Small intestine (tissue), 7 donors: Measurements from ENCODE around the gene UNKL. TPM values are rescaled to one million over a fixed set of nuclear protein-coding genes. Genes with fewer than 3 reads are reported as not detected.

Experiments
- DNase-seq, 2 donors: peaks; one replicate each; pipeline versions ENCODE4 v3.0.0 to v3.0.0-alpha.2; 2013
- FAIRE-seq: peaks from 2 replicates; lab custom pipeline; 2012; peaks lifted over from hg19 to GRCh38; lab: Jason Lieb, UNC
- H3K27ac ChIP-seq, 3 donors: one replicate each; pipeline ENCODE4 v1.5.1; 2013; ENCODE audit warnings: low read length in 2 of 3, mild to moderate bottlenecking in 2 of 3, control low read depth in 1 of 3, inconsistent platforms in 1 of 3, low read depth in 1 of 3, moderate library complexity in 1 of 3
- H3K27me3 ChIP-seq, 3 donors: one replicate each; pipeline ENCODE4 v1.6.1; 2013; ENCODE audit warnings: low read length in 3 of 3, inconsistent platforms in 1 of 3; ENCODE audit not compliant: control insufficient read depth in 3 of 3, insufficient read depth in 3 of 3
- H3K36me3 ChIP-seq, 3 donors: one replicate each; pipeline ENCODE4 v1.6.1; 2013; ENCODE audit warnings: low read length in 3 of 3, inconsistent platforms in 1 of 3, low read depth in 1 of 3, mild to moderate bottlenecking in 1 of 3, moderate library complexity in 1 of 3; ENCODE audit not compliant: control insufficient read depth in 3 of 3, insufficient read depth in 2 of 3
- H3K4me1 ChIP-seq, 3 donors: one replicate each; pipeline ENCODE4 v1.6.1; 2013; ENCODE audit warnings: low read length in 2 of 3, inconsistent platforms in 1 of 3, low read depth in 1 of 3, mild to moderate bottlenecking in 1 of 3, moderate library complexity in 1 of 3; ENCODE audit not compliant: control insufficient read depth in 3 of 3, insufficient read depth in 2 of 3
- H3K4me3 ChIP-seq, 3 donors: one replicate each; pipeline ENCODE4 v1.5.1; 2013; ENCODE audit warnings: low read length in 3 of 3, control low read depth in 1 of 3, inconsistent platforms in 1 of 3, low read depth in 1 of 3, mild to moderate bottlenecking in 1 of 3, moderate library complexity in 1 of 3
- H3K9me3 ChIP-seq, 2 donors: one replicate each; pipeline ENCODE4 v1.6.1; 2013; ENCODE audit warnings: low read depth in 1 of 2, low read length in 1 of 2; ENCODE audit not compliant: control insufficient read depth in 2 of 2, insufficient read depth in 1 of 2
- WGBS, 3 donors: extraction: QIAGEN DNeasy Blood & Tissue Kit; methylation state at CpG; one replicate each; pipeline ENCODE4 v1.1.7; 2013; 5-methylcytosine and 5-hydroxymethylcytosine counted together
- polyA plus RNA-seq, 4 donors: library from polyadenylated mRNA; stranded (reverse) in 3 of 4; unstranded in 1 of 4; fragments of 200-250 nt in 3 of 4; fragments of 120-200 nt in 1 of 4; gene quantifications; one replicate each; pipeline versions ENCODE4 v1.2.1 to v1.2.3, GENCODE V29; 2013
- donor health status: healthy with polysubstance abuse.
- donor health status: control.
- donor health status: control.
- donor health status: Bipolar disorder and iron deficiency.
- donor health status: healthy.

The UNKL gene
- polyA plus RNA-seq, 4 donors = 1.9 to 21.1 (median 4.6) TPM

GRCh38 chr16:1325673-1326371 is 88.7 kb downstream of the UNKL start:
- FAIRE-seq (no peak), DNase-seq (no peak)
- peaks cover 3 to 9% of the 10 kb centered on the region in 2 donors for H3K9me3 ChIP-seq
- H3K36me3 ChIP-seq = peaks cover 0 to 61% (median 8%) of the 10 kb centered on the region in 3 donors
- peaks cover 0 to 4% (median 0%) of the 10 kb centered on the region in 3 donors for H3K27me3 ChIP-seq
- H3K4me3 ChIP-seq = no peak overlapping the region
- 63 to 71% (median 67%) methylated on average over 19 to 20 of the region's 20 CpGs for WGBS, 3 donors
- H3K27ac ChIP-seq = no peak overlapping the region
- no peaks in the 10 kb centered on the region for H3K4me1 ChIP-seq

- FAIRE-seq (no peak), DNase-seq (no peak)
- Histone ChIP-seq H3K36me3 (peaks cover 0 to 67% (median 11%) of the 10 kb centered on the region in 3 donors), H3K27ac (no peak overlapping the region), H3K4me1 (no peaks in the 10 kb centered on the region), H3K4me3 (no peak overlapping the region), H3K9me3 (peaks cover 0 to 5% of the 10 kb centered on the region in 2 donors), H3K27me3 (no peaks in the 10 kb centered on the region)
- WGBS, 3 donors = 84 to 90% (median 85%) methylated on average over 15 of the region's 15 CpGs
These were observed 89.2 kb downstream of the UNKL start for GRCh38 chr16:1325261-1325660.

- Histone ChIP-seq H3K9me3 (no peaks in the 10 kb centered on the region), H3K27ac (no peak overlapping the region), H3K36me3 (peaks cover 5 to 76% (median 11%) of the 10 kb centered on the region in 3 donors), H3K4me1 (no peaks in the 10 kb centered on the region), H3K27me3 (no peaks in the 10 kb centered on the region), H3K4me3 (no peak overlapping the region)
- DNase-seq (no peak), FAIRE-seq (no peak)
- 85 to 89% (median 85%) methylated on average over 21 to 22 of the region's 22 CpGs for WGBS, 3 donors
These were observed 90.1 kb downstream of the UNKL start for GRCh38 chr16:1324286-1324826.

GRCh38 chr16:1323296-1324239 is 90.9 kb downstream of the UNKL start:
- 86 to 87% (median 87%) methylated on average over 34 to 35 of the region's 35 CpGs for WGBS, 3 donors
- Histone ChIP-seq H3K4me3 (no peak overlapping the region), H3K36me3 (peaks cover 9 to 84% (median 11%) of the 10 kb centered on the region in 3 donors)

GRCh38 chr16:1322407-1322806 is 92.1 kb downstream of the UNKL start:
- DNase-seq (no peak), FAIRE-seq (no peak)
- peaks cover 12 to 91% (median 20%) of the 10 kb centered on the region in 3 donors for H3K36me3 ChIP-seq
- H3K27ac ChIP-seq = no peak overlapping the region
- 95 to 100% (median 97%) methylated on average over 7 to 8 of the region's 8 CpGs for whole genome bisulfite sequencing, 3 donors
- no peaks in the 10 kb centered on the region for H3K9me3 ChIP-seq
- no peaks in the 10 kb centered on the region for H3K4me1 ChIP-seq
- H3K27me3 ChIP-seq = no peaks in the 10 kb centered on the region
- H3K4me3 ChIP-seq = no peak overlapping the region

More at GRCh38 chr16:1323296-1324239, 90.9 kb downstream of the UNKL start:
- DNase-seq (no peak), FAIRE-seq (no peak)
- H3K4me1 ChIP-seq = no peaks in the 10 kb centered on the region
- H3K27ac ChIP-seq = no peak overlapping the region
- H3K9me3 ChIP-seq = no peaks in the 10 kb centered on the region
- H3K27me3 ChIP-seq = no peaks in the 10 kb centered on the region

- 82 to 89% (median 86%) methylated on average over 21 to 22 of the region's 22 CpGs for WGBS, 3 donors
- Histone ChIP-seq H3K4me3 (no peak overlapping the region), H3K36me3 (peaks cover 14 to 97% (median 33%) of the 10 kb centered on the region in 3 donors), H3K4me1 (no peaks in the 10 kb centered on the region), H3K27me3 (no peaks in the 10 kb centered on the region), H3K27ac (no peak overlapping the region), H3K9me3 (no peaks in the 10 kb centered on the region)
- FAIRE-seq (no peak), DNase-seq (no peak)
These were observed 93.8 kb downstream of the UNKL start for GRCh38 chr16:1320658-1321240.

GRCh38 chr16:1320097-1320496 is 94.4 kb downstream of the UNKL start:
- Histone ChIP-seq H3K9me3 (no peaks in the 10 kb centered on the region), H3K4me3 (no peak overlapping the region), H3K27me3 (no peaks in the 10 kb centered on the region), H3K27ac (no peak overlapping the region), H3K36me3 (peaks cover 16 to 97% (median 36%) of the 10 kb centered on the region in 3 donors), H3K4me1 (no peaks in the 10 kb centered on the region)
- DNase-seq (no peak), FAIRE-seq (no peak)
- 82 to 84% (median 84%) methylated on average over 10 to 12 of the region's 12 CpGs for WGBS, 3 donors

- FAIRE-seq = no peak
These were observed 95.5 kb downstream of the UNKL start for GRCh38 chr16:1319041-1319440.

More at GRCh38 chr16:1319041-1319440, 95.5 kb downstream of the UNKL start:
- peaks cover 22 to 97% (median 38%) of the 10 kb centered on the region in 3 donors for H3K36me3 ChIP-seq
- H3K27ac ChIP-seq = no peak overlapping the region
- WGBS, 3 donors = 93 to 96% (median 94%) methylated on average over 33 of the region's 33 CpGs
- H3K4me3 ChIP-seq = no peak overlapping the region
- peaks cover 0 to under 1% (median 0%) of the 10 kb centered on the region in 3 donors for H3K4me1 ChIP-seq
- no peaks in the 10 kb centered on the region for H3K27me3 ChIP-seq
- no peak for DNase-seq
- no peaks in the 10 kb centered on the region for H3K9me3 ChIP-seq
